OCI-LY7 (cell line): ENCODE data around the gene WNT9B. TPM values are rescaled to one million over a fixed set of nuclear protein-coding genes. Genes with fewer than 3 reads are reported as not detected.

ENCODE experiments used
- BruUV-seq: library from RNA; stranded (reverse); fragments of 400-500 nt; replicated peaks from 2 replicates; lab custom pipeline; 2021; lab: Mats Ljungman, UMichigan
- CTCF ChIA-PET: fragments of 300-600 bp; sonication (Branson Sonifier 250); formaldehyde crosslinking; loops from one replicate; lab custom pipeline; 2022; ENCODE audit warnings: antibody characterized with exemption; ENCODE audit not compliant: unreplicated experiment; lab: Charles Lee
- POLR2A ChIA-PET: fragments of 300-600 bp; sonication (Branson Sonifier 250); formaldehyde crosslinking; loops from one replicate; lab custom pipeline; 2022; ENCODE audit warnings: antibody characterized with exemption; lab: Charles Lee
- DNase-seq: peaks from one replicate; pipeline ENCODE4 v3.0.0-alpha.2; 2015; ENCODE audit warnings: low spot score
- H2AFZ ChIP-seq: fragments of 200-600 bp; sonication (generic), shearing (Covaris generic); 2 replicates; pipeline ENCODE4 v1.6.1; 2014; ENCODE audit warnings: mild to moderate bottlenecking, antibody characterized with exemption, low read length, moderate library complexity
- H3K27ac ChIP-seq: fragments of 200-600 bp; sonication (generic); 2 replicates; pipeline ENCODE4 v1.5.1; 2014; ENCODE audit warnings: mixed run types, low read depth, mild to moderate bottlenecking, moderate library complexity, low read length, inconsistent platforms; ENCODE audit not compliant: poor library complexity, severe bottlenecking
- H3K36me3 ChIP-seq: fragments of 200-600 bp; sonication (generic); 2 replicates; pipeline ENCODE4 v1.6.1; 2014; ENCODE audit warnings: mild to moderate bottlenecking, antibody characterized with exemption, low read length, moderate library complexity, mixed read lengths; ENCODE audit not compliant: insufficient read depth
- H3K4me1 ChIP-seq: fragments of 200-600 bp; sonication (generic); 2 replicates; pipeline ENCODE4 v1.5.1; 2014; ENCODE audit warnings: mild to moderate bottlenecking, low read length; ENCODE audit not compliant: insufficient read depth, poor library complexity, severe bottlenecking
- H3K4me2 ChIP-seq: fragments of 200-600 bp; sonication (generic); 2 replicates; pipeline ENCODE4 v1.6.1; 2014; ENCODE audit warnings: mild to moderate bottlenecking, low read length
- H3K4me3 ChIP-seq: fragments of 200-600 bp; sonication (generic); 2 replicates; pipeline ENCODE4 v1.5.1; 2014; ENCODE audit warnings: mild to moderate bottlenecking, low read depth, low read length; ENCODE audit not compliant: poor library complexity, severe bottlenecking
- H3K79me2 ChIP-seq: fragments of 200-600 bp; sonication (generic); 2 replicates; pipeline ENCODE4 v1.6.1; 2016; ENCODE audit warnings: low read depth, mild to moderate bottlenecking, low read length, moderate library complexity, mixed read lengths; ENCODE audit not compliant: insufficient read depth
- H3K9me2 ChIP-seq: fragments of 200-600 bp; sonication (generic); 2 replicates; pipeline ENCODE4 v1.6.1; 2016; ENCODE audit warnings: mild to moderate bottlenecking, low read length, mixed read lengths; ENCODE audit not compliant: insufficient read depth
- H3K9me3 ChIP-seq: fragments of 200-600 bp; sonication (generic); 2 replicates; pipeline ENCODE4 v1.6.1; 2014; ENCODE audit warnings: mild to moderate bottlenecking, mixed run types, low read length, mixed read lengths
- H4K20me1 ChIP-seq: fragments of 200-600 bp; sonication (generic); 2 replicates; pipeline ENCODE4 v1.6.1; 2014; ENCODE audit warnings: mild to moderate bottlenecking, antibody characterized with exemption, low read length, moderate library complexity, mixed read lengths; ENCODE audit not compliant: insufficient read depth
- EZH2phosphoT487 ChIP-seq: fragments of 200-600 bp; sonication (generic); IDR thresholded peaks from 2 replicates; pipeline ENCODE4 v1.6.1; 2018; ENCODE audit warnings: low read depth, borderline replicate concordance, mild to moderate bottlenecking, mixed run types, antibody characterized with exemption, low read length, moderate library complexity, mixed read lengths
- intact Hi-C: fragments of 100-400 bp; cut with micrococcal nuclease; formaldehyde crosslinking; loops from one replicate; pipeline ENCODE4 v1.10.0; 2022; ENCODE audit not compliant: unreplicated experiment
- total RNA-seq, 2 experiments: library from RNA; depleted of rRNA in 1 of 2; stranded (reverse); fragments of >200 nt in 1 of 2; shearing (Covaris generic) in 1 of 2; gene quantifications; 2 replicates each; pipeline ENCODE4 v1.2.3, GENCODE V29; 2014 to 2022
- TF ChIP-seq, protein P1 (sequence below): fragments of 200-600 bp; sonication (generic); conservative IDR thresholded peaks from 2 replicates; pipeline ENCODE4 v1.5.1; 2014; ENCODE audit warnings: mild to moderate bottlenecking, antibody characterized with exemption, low read length, moderate library complexity, mixed read lengths

The WNT9B gene
- total RNA-seq, 2 experiments from 2014 or later = not detected

DNA sequence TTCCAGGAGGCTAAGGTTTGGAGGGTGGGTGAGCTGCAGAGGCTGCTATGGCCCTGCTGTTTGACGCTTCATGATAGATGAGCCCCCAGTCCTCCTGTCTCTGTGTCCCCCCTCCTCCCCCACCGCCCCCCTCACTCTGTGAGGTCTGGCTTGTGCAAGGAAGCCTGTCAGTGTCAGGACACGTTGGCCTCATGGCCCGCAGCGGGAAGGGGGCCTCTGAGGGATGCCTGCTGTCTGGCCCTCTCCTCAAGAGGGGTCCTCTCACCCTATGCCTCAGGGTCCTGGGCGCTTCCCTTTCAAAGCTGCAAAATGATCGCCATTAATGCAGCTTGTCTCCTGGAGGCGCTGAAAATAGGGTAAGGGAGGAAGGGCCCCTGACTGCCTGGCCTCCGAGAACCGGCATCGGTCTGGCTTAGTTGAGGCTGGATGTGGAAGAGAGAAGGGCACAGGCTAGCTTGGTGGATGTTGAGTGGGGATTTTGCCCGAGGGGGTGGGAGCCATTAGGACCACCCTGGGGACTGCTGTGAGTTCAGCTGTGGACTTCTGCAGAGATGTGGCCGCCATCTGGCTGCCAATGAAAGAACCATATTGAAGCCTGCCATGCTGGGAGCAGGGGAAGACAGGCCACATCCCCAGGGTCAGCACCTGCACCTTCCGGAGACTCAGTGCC lies 56.8 kb downstream of the WNT9B start:
- no TSS peak for BruUV-seq
- TF ChIP-seq, protein P1, sequence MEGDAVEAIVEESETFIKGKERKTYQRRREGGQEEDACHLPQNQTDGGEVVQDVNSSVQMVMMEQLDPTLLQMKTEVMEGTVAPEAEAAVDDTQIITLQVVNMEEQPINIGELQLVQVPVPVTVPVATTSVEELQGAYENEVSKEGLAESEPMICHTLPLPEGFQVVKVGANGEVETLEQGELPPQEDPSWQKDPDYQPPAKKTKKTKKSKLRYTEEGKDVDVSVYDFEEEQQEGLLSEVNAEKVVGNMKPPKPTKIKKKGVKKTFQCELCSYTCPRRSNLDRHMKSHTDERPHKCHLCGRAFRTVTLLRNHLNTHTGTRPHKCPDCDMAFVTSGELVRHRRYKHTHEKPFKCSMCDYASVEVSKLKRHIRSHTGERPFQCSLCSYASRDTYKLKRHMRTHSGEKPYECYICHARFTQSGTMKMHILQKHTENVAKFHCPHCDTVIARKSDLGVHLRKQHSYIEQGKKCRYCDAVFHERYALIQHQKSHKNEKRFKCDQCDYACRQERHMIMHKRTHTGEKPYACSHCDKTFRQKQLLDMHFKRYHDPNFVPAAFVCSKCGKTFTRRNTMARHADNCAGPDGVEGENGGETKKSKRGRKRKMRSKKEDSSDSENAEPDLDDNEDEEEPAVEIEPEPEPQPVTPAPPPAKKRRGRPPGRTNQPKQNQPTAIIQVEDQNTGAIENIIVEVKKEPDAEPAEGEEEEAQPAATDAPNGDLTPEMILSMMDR = no peak
- no peak for TF ChIP-seq EZH2phosphoT487
- Histone ChIP-seq H3K36me3 (no peaks in the 10 kb centered on the region), H4K20me1 (no peaks in the 10 kb centered on the region), H3K27ac (no peak overlapping the region), H3K4me2 (no peak overlapping the region), H3K4me3 (no peak overlapping the region), H3K9me2 (no peaks in the 10 kb centered on the region), H2AFZ (no peak overlapping the region), H3K4me1 (no peaks in the 10 kb centered on the region), H3K79me2 (no peaks in the 10 kb centered on the region), H3K9me3 (no peaks in the 10 kb centered on the region)
- DNase-seq = no peak
- CTCF ChIA-PET = no interaction called here
- POLR2A ChIA-PET = no interaction called here
- intact Hi-C loops = no loop called here

DNA sequence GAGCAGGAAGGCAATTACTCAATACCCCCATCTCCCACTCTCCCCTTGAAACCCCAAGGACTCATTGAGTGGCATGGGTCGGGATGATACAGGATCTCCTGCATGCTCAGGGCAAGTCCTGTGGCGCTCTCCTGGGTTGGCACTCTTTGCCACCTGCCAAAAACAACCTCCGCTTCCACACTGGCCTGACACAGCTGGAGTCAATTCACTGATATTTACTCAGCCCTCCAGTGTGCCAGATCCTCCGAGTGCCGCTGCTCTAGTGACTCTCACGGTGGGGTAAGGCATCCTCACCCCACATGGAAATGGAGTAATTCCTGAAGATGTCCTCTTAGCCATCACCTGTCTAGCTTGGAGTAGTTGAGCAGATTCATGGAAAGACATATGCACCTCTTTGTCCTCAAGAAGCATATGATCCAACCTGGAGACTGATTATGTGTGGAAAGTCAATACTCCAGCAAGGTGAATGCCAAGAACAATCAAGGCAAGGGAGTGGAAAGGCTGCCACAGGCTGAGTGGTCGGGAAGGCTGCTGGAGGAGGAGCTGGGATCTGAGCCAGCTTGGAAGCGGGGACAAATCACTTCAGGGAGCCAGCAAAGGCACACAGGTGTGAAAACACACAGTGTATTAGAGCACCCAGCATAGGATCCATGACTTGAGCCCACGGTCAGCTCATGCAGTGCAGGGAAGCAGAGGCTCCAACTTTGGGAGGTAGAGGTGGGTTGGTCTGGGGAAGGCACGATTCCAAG lies 59.0 kb downstream of the WNT9B start:
- Histone ChIP-seq H4K20me1 (no peaks in the 10 kb centered on the region), H3K9me2 (no peaks in the 10 kb centered on the region), H3K4me2 (no peak overlapping the region), H3K36me3 (no peaks in the 10 kb centered on the region), H3K9me3 (no peaks in the 10 kb centered on the region), H3K27ac (no peak overlapping the region), H3K4me3 (no peak overlapping the region), H3K4me1 (no peaks in the 10 kb centered on the region), H3K79me2 (no peaks in the 10 kb centered on the region), H2AFZ (no peak overlapping the region)
- TF ChIP-seq EZH2phosphoT487 = no peak
- no TSS peak for BruUV-seq
- no peak for DNase-seq
- ChIA-PET CTCF (no interaction called here), POLR2A (no interaction called here)
- intact Hi-C loops = no loop called here

DNA sequence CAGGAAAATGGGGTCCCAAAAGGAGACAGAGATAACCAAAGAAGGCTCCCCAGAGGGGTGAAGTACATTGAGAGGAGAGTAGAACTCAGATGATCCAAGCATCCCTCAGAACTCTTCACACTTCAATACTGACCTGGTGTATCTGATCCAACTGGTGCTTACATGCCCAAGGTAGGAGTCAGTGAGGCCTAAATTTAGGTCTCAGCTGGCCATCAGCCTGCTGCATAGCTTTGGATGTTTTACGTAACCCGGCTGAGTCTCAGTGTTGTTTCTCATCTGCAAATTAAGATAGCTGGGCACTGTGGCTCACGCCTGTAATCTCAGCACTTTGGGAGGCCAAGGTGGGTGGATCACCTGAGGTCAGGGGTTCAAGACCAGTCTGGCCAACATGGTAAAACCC lies 59.9 kb downstream of the WNT9B start:
- H3K36me3 ChIP-seq = no peaks in the 10 kb centered on the region
- CTCF ChIA-PET = no interaction called here
- DNase-seq = no peak
- no peak overlapping the region for H3K4me3 ChIP-seq
- H3K9me3 ChIP-seq = no peaks in the 10 kb centered on the region
- no peak overlapping the region for H2AFZ ChIP-seq
- no peaks in the 10 kb centered on the region for H3K4me1 ChIP-seq
- BruUV-seq = no TSS peak
- TF ChIP-seq, protein P1 = no peak
- TF ChIP-seq EZH2phosphoT487 = no peak
- intact Hi-C loops = no loop called here
- POLR2A ChIA-PET = no interaction called here
- H3K79me2 ChIP-seq = no peaks in the 10 kb centered on the region
- no peaks in the 10 kb centered on the region for H4K20me1 ChIP-seq
- no peak overlapping the region for H3K27ac ChIP-seq
- H3K9me2 ChIP-seq = no peaks in the 10 kb centered on the region
- no peak overlapping the region for H3K4me2 ChIP-seq
